BE2C (cell line): Measurements from ENCODE around the gene TAT.
A peak's percentile ranks its signal among the peaks of the same experiment; 100 is the strongest.

Experiments used
- DNase-seq: peaks from one replicate; pipeline ENCODE4 v3.0.0-alpha.2; 2020
- H3K27me3 ChIP-seq: fragments of 250-450 bp; sonication (Bioruptor Pico); 2 replicates; pipeline ENCODE4 v1.5.1; 2020; ENCODE audit warnings: mild to moderate bottlenecking
- H3K36me3 ChIP-seq: fragments of 250-450 bp; sonication (Bioruptor Pico); 2 replicates; pipeline ENCODE4 v1.5.1; 2020; ENCODE audit warnings: mild to moderate bottlenecking
- H3K4me1 ChIP-seq: fragments of 250-450 bp; sonication (Bioruptor Pico); 2 replicates; pipeline ENCODE4 v1.5.1; 2020
- H3K4me3 ChIP-seq: 2 replicates; pipeline ENCODE4 v1.5.1; 2011; ENCODE audit warnings: low read depth, low read length
- H3K9me3 ChIP-seq: fragments of 250-450 bp; sonication (Bioruptor Pico); 2 replicates; pipeline ENCODE4 v1.5.1; 2020
- CTCF ChIP-seq: IDR thresholded peaks from 2 replicates; pipeline ENCODE4 v1.5.1; 2012; ENCODE audit warnings: mild to moderate bottlenecking, low read depth, low read length

TAT gene

DNA sequence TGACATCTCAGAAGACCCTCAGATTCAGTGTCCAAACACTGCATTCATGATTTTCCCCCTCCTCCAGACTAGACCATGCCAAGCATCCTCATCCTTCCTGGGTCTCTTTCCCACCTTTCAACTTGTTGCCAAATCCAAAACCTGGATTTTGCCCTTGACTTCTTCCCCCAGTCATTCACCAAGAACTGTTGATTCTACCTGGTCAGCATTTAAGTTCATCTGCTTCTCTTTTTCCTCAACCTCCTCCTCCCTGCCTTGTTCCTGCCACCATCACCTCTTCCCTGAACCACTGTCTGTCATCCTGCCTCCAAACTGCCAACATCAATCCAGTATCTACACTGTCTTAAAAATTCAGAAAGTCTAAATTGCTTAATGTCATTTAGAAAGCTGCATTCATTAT lies 29.7 kb downstream of the TAT start:
- DNase-seq = no peak
- Histone ChIP-seq H3K4me1 (no peaks in the 10 kb centered on the region), H3K27me3 (peaks cover 29% of the 10 kb centered on the region), H3K36me3 (no peaks in the 10 kb centered on the region), H3K4me3 (no peak overlapping the region), H3K9me3 (no peaks in the 10 kb centered on the region)
- no peak for TF ChIP-seq CTCF

- H3K27me3 ChIP-seq = peaks cover 20% of the 10 kb centered on the region
- H3K4me3 ChIP-seq = no peak overlapping the region
- no peaks in the 10 kb centered on the region for H3K9me3 ChIP-seq
- H3K36me3 ChIP-seq = no peaks in the 10 kb centered on the region
- peak; percentile 82 for TF ChIP-seq CTCF
- peak; percentile 71 for DNase-seq
- H3K4me1 ChIP-seq = no peaks in the 10 kb centered on the region
Measured at GRCh38 chr16:71542377-71542776, 34.5 kb downstream of the TAT start.

DNA sequence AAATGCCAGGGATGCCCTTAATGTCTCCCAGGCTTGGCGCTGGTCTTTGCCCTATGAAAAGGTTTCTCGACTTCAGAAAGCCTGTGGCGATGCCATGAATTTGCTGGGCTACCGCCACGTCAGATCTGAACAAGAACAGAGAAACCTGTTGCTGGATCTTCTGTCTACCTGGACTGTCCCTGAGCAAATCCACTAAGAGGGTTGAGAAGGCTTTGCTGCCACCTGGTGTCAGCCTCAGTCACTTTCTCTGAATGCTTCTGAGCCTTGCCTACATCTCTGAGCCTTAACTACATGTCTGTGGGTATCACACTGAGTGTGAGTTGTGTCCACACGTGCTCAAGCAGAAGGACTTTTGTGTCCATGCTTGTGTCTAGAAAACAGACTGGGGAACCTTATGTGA lies 39.2 kb downstream of the TAT start:
- Histone ChIP-seq H3K4me3 (no peak overlapping the region), H3K9me3 (no peaks in the 10 kb centered on the region), H3K4me1 (no peaks in the 10 kb centered on the region), H3K36me3 (no peaks in the 10 kb centered on the region), H3K27me3 (peaks cover 13% of the 10 kb centered on the region)
- DNase-seq = peak; percentile 42
- peak; percentile 74 for TF ChIP-seq CTCF

GRCh38 chr16:71536752-71537499 lies 40.0 kb downstream of the TAT start:
- H3K4me3 ChIP-seq = no peak overlapping the region
- peaks cover 20% of the 10 kb centered on the region for H3K27me3 ChIP-seq

GRCh38 chr16:71532366-71532765 lies 44.5 kb downstream of the TAT start:
- TF ChIP-seq CTCF = no peak
- H3K4me3 ChIP-seq = no peak overlapping the region
- DNase-seq = no peak
- H3K9me3 ChIP-seq = no peaks in the 10 kb centered on the region
- H3K36me3 ChIP-seq = no peaks in the 10 kb centered on the region
- no peaks in the 10 kb centered on the region for H3K4me1 ChIP-seq
- H3K27me3 ChIP-seq = peaks cover 44% of the 10 kb centered on the region

More at GRCh38 chr16:71536752-71537499, 40.0 kb downstream of the TAT start:
- no peak for DNase-seq
- Histone ChIP-seq H3K36me3 (no peaks in the 10 kb centered on the region), H3K9me3 (no peaks in the 10 kb centered on the region), H3K4me1 (no peaks in the 10 kb centered on the region)
- no peak for TF ChIP-seq CTCF

DNA sequence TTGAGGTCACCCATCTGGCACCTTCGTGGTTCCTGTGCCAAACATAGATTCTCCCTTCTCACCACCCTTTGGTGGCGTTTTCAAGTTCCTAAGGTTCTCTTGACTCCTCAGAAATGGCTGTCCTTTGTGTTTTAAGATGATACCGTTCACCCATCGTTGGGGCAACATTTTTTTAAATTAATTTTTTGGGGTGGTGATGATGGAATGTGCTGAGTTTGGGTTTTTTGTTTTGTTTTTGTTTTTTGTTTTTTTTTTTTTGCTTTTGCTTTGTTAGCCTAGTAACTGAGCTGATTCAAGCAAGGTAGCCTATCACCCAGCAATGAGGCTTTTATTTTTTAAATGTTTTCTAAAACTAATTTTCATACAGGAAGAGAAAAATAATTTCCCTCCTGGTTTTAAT lies 48.0 kb downstream of the TAT start:
- no peak overlapping the region for H3K4me3 ChIP-seq
- no peak for TF ChIP-seq CTCF

More for the DNA sequence above, 48.0 kb downstream of the TAT start:
- Histone ChIP-seq H3K9me3 (no peaks in the 10 kb centered on the region), H3K36me3 (no peaks in the 10 kb centered on the region), H3K4me1 (no peaks in the 10 kb centered on the region), H3K27me3 (peaks cover 70% of the 10 kb centered on the region)
- no peak for DNase-seq
